SK-N-MC (cell line): ENCODE results near the gene JTB.

Experiments used
- DNase-seq: peaks from one replicate; pipeline ENCODE4 v3.0.0-alpha.2; 2011; ENCODE audit warnings: low read depth, low spot score
- H3K27ac ChIP-seq: fragments of 200-600 bp; sonication (generic); 2 replicates; pipeline ENCODE4 v1.5.1; 2016; ENCODE audit warnings: mixed run types
- H3K36me3 ChIP-seq: fragments of 200-600 bp; sonication (generic); 2 replicates; pipeline ENCODE4 v1.6.1; 2017; ENCODE audit warnings: antibody characterized with exemption, low read length, mixed read lengths; ENCODE audit not compliant: insufficient read depth
- H3K4me3 ChIP-seq: fragments of 200-600 bp; sonication (generic); 2 replicates; pipeline ENCODE4 v1.5.1; 2016
- H3K9ac ChIP-seq: fragments of 200-600 bp; sonication (generic); 2 replicates; pipeline ENCODE4 v1.8.0; 2017; ENCODE audit warnings: mixed run types, mixed read lengths; ENCODE audit not compliant: insufficient read length
- H3K9me3 ChIP-seq: fragments of 200-600 bp; sonication (generic); 2 replicates; pipeline ENCODE4 v1.6.1; 2017; ENCODE audit warnings: low read depth, mild to moderate bottlenecking, antibody characterized with exemption, low read length, moderate library complexity, mixed read lengths
- EZH2 ChIP-seq: fragments of 200-600 bp; sonication (generic); IDR thresholded peaks from one replicate; pipeline ENCODE4 v1.6.1; 2017; ENCODE audit warnings: antibody characterized with exemption
- FOXP2 ChIP-seq: optimal IDR thresholded peaks from 2 replicates; pipeline ENCODE3; 2011; ENCODE audit warnings: mild to moderate bottlenecking, moderate library complexity; ENCODE audit not compliant: insufficient read depth; ENCODE audit errors: extremely low read length, control extremely low read depth
- POLR2AphosphoS5 ChIP-seq: IDR thresholded peaks from 2 replicates; pipeline ENCODE4 v1.6.1; 2012; ENCODE audit warnings: mild to moderate bottlenecking, low read depth, low read length, borderline replicate concordance

Gene JTB

GRCh38 chr1:153951183-153951582 lies 26.3 kb downstream of the JTB start:
- TF ChIP-seq EZH2 (no peak), FOXP2 (no peak), POLR2AphosphoS5 (no peak)
- DNase-seq: no peak
- Histone ChIP-seq H3K9me3 (no peaks in the 10 kb centered on the region), H3K36me3 (peaks cover 18% of the 10 kb centered on the region; the same call in 1 of the 2 replicates), H3K9ac (no peak overlapping the region), H3K4me3 (no peak overlapping the region), H3K27ac (no peak overlapping the region)

GRCh38 chr1:153946622-153947241 lies 30.7 kb downstream of the JTB start, which contains the start of gene DENND4B:
Gene DENND4B, minus strand, starts transcription at chr1:153946718. Its CDS starts 2,344 bp downstream, at chr1:153944374.
- no peaks in the 10 kb centered on the region for H3K9me3 ChIP-seq
- H3K36me3 ChIP-seq: peaks cover 8% of the 10 kb centered on the region; the same call in 1 of the 2 replicates
- H3K9ac ChIP-seq: peak within 1 kb of the TSS; percentile 84
- DNase-seq: no peak
- peak within 1 kb of the TSS; percentile 92 for H3K4me3 ChIP-seq
- TF ChIP-seq EZH2 (no peak), FOXP2 (no peak), POLR2AphosphoS5 (peak; percentile 8; the same call in 1 of the 2 replicates)
- peak within 1 kb of the TSS; percentile 50; the same call in 1 of the 2 replicates for H3K27ac ChIP-seq

DNA sequence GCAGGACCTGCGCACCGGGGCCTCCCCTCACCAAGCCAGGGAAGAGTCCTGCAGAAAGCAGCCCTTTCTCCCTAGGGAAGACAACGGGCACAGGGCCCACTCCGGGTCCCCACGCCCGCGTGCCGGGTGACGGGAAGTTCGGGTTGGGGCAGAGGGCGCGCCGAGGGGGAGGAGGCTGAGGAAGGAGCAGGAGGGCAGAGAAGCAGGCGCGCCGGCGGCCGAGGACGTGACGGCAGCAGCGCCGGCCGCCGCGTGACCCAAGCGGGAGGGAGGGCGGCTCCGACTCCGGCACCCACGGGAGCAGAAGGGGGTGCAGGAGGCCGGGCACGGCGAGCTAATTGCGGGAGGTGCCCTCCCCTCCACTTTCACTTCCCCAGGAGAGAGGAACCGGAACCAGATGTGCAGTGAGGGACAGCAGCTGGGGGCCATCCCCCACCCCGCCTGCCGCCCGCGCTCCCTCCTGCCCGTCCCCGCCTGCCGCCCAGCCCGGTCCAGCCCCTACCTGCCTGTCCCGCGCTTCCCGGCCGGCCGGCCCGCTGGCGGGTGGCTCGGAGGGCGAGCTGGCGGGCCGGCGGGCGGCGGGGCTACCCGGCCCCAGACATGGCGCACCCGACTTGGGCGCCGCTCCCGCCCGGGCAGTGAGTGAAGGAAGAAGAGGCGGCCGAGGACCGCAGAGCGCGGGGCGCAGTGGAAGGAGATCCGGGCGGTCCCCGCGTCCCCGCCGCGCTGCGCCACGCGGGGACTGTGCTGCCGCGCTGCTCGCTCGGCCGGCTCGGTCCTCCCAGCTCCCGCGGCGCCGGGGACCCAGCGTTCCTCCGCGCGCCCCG lies 31.5 kb downstream of the JTB start:
- Histone ChIP-seq H3K9me3 (no peaks in the 10 kb centered on the region), H3K9ac (peak overlapping the region; percentile 84), H3K4me3 (peak overlapping the region; percentile 92), H3K27ac (peak overlapping the region; percentile 50; the same call in 1 of the 2 replicates), H3K36me3 (peaks cover 4% of the 10 kb centered on the region; the same call in 1 of the 2 replicates)
- TF ChIP-seq EZH2: no peak
- TF ChIP-seq FOXP2: no peak
- DNase-seq: no peak

GRCh38 chr1:153945131-153945794 lies 32.2 kb downstream of the JTB start:
- H3K9ac ChIP-seq: peak overlapping the region; percentile 84
- no peak for DNase-seq
- H3K36me3 ChIP-seq: peaks cover 4% of the 10 kb centered on the region; the same call in 1 of the 2 replicates
- peak overlapping the region; percentile 92 for H3K4me3 ChIP-seq
- peak overlapping the region; percentile 63 for H3K27ac ChIP-seq
- no peak; the same call in 1 of the 2 replicates for TF ChIP-seq POLR2AphosphoS5
- no peak for TF ChIP-seq EZH2
- no peak for TF ChIP-seq FOXP2
- no peaks in the 10 kb centered on the region for H3K9me3 ChIP-seq

- Histone ChIP-seq H3K9ac (no peak overlapping the region), H3K9me3 (no peaks in the 10 kb centered on the region), H3K27ac (peak overlapping the region; percentile 63), H3K36me3 (no peaks in the 10 kb centered on the region; the same call in 1 of the 2 replicates), H3K4me3 (peak overlapping the region; percentile 92)
- no peak for TF ChIP-seq EZH2
- TF ChIP-seq FOXP2: no peak
- no peak for TF ChIP-seq POLR2AphosphoS5
- DNase-seq: no peak
Measured at GRCh38 chr1:153944827-153945117, 32.7 kb downstream of the JTB start.

DNA sequence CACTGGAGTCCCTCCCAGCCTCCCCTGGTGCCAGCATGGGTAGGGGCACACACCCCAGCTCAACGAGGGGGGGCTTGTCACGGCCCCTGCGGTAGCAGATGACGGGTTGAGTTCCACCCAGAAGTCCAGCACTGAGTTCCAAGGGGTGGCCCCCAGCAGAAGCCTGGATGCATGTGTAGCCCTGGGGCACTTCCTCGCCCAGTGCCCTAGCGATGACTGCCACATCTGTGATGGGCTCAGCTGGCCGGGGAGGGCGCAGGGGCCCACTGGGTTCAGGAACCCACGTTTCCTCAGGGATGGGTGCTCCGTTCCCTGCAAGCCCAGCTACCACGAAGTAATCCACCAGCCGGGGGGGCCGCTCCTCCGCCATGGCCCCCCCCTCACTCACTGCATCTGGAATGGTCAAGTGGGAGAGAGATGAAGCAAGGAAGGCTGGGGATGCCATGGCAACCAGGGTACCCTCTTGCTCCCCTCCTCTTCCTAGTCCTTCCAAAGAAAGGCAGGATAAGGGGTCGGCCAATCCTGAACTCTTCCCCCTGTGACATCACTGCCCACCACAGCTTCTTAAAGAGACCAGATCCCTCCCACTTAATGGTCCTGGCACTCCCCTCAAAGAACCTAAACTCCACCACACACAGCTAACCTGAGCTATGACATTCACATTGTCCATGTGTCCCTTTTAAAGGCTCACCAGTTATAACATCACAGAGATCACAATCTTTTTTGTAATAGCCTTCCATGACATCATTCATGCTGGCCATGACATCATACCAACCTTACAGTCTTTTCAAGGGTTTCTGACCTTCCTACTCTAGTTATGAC lies 33.3 kb downstream of the JTB start:
- TF ChIP-seq EZH2 (no peak), POLR2AphosphoS5 (no peak), FOXP2 (no peak)
- no peak overlapping the region for H3K9ac ChIP-seq
- H3K4me3 ChIP-seq: peak overlapping the region; percentile 92; the same call in 1 of the 2 replicates
- peak overlapping the region; percentile 63 for H3K27ac ChIP-seq
- no peak for DNase-seq
- H3K9me3 ChIP-seq: no peaks in the 10 kb centered on the region
- no peaks in the 10 kb centered on the region for H3K36me3 ChIP-seq

DNA sequence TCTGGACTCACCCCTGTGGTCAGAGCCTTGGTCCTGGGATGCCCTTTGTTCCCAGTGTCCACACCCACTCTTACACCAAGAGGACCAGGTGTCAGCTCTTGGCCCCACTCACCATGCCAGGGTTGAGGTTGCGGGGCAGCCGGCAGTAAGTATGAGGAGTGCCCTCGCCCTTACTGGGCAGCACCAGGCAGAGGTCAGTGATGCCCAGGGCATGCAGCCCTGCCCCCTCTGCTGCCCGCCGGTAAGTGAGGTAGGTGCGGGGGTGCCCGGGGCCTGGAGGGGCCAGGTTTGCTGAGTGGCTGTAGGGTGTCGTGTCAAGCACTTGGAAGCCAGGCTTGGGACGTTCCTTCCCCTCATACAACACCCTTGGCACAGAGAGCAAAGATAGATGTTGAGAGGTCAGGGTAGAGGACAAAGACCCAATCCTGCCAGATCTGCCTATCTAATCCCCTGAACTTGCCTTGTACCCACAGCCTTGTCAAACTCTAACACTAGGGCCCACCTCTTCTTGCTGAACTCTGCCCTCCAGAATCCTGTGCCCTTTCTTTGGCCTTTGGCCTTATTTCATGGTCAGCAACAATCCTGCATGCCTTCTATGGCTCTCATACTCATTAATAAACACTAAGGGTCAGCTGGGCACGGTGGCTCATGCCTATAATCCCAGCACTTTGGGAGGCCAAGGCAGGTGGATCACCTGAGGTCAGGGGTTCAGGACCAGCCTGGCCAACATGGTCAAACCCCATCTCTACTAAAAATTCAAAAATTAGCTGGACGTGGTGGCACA lies 34.5 kb downstream of the JTB start:
- DNase-seq: no peak
- Histone ChIP-seq H3K9ac (no peak overlapping the region), H3K9me3 (no peaks in the 10 kb centered on the region), H3K36me3 (no peaks in the 10 kb centered on the region; the same call in 1 of the 2 replicates), H3K4me3 (no peak overlapping the region), H3K27ac (no peak overlapping the region)
- TF ChIP-seq FOXP2 (no peak), EZH2 (no peak), POLR2AphosphoS5 (no peak)
